Neural progenitor cell (in vitro differentiated cells): Measurements from ENCODE around the gene CYB5R4.
"Not testable (repeated sequence)": the region's sequence is repeated elsewhere in the genome, so short reads cannot be mapped to it uniquely, and the experiment has no call there.

Source experiments
- CTCF ChIP-seq: fragments of 200-600 bp; sonication (generic); IDR thresholded peaks from 2 replicates; pipeline ENCODE4 v1.5.1; 2017; ENCODE audit warnings: antibody characterized with exemption, mild to moderate bottlenecking
- EZH2 ChIP-seq: fragments of 200-600 bp; sonication (generic); IDR thresholded peaks from 2 replicates; pipeline ENCODE4 v1.6.1; 2017; ENCODE audit warnings: antibody characterized with exemption, mild to moderate bottlenecking, moderate library complexity
- EZH2phosphoT487 ChIP-seq: fragments of 200-600 bp; sonication (generic); IDR thresholded peaks from 2 replicates; pipeline ENCODE4 v1.6.1; 2017; ENCODE audit warnings: antibody characterized with exemption

- not testable (repeated sequence) for TF ChIP-seq EZH2, CTCF, EZH2phosphoT487
Observed at GRCh38 chr6:83897094-83897493, 37.6 kb downstream of the CYB5R4 start.
